ENCODE data around the gene SPAG4.

GRCh38 chr20:35601990-35602389 lies 13.6 kb upstream of the SPAG4 start:
- TF ChIP-seq EZH2 (IDR thresholded peaks at IDR 0.05; ENCODE audit: low read length, missing control alignments) (no peak), CTCF (conservative IDR thresholded peaks at IDR 0.05 in 1 of 2, IDR thresholded peaks at IDR 0.05 in 1 of 2; ENCODE audit: low read depth in 1 of 2, low read length in 2 of 2) (no peak)
